ENCODE results near the gene SLC22A1. TPM values are rescaled to one million over a fixed set of nuclear protein-coding genes. Genes with fewer than 3 reads are reported as not detected.

The SLC22A1 gene
- total RNA-seq, 1 experiment from 2014 or later, result 0.39 TPM

GRCh38 chr6:160177220-160177619, 55.6 kb downstream of the SLC22A1 start:
- Histone ChIP-seq H3K4me1 (ENCODE audit: insufficient read depth, low read length) (peaks cover 3% of the 10 kb centered on the region; the same call in 1 of the 2 replicates), H4K8ac (replicated peaks; ENCODE audit: insufficient read length, low read depth, low read length) (no peak overlapping the region), H3K9me3 (ENCODE audit: control insufficient read depth, low read depth, low read length) (no peaks in the 10 kb centered on the region), H3K9ac (ENCODE audit: extremely low read depth, insufficient read length, low read length) (no peak overlapping the region), H3K56ac (ENCODE audit: insufficient read length, low read depth, low read length) (no peak overlapping the region), H4K5ac (ENCODE audit: insufficient read length, low read depth, low read length) (no peak overlapping the region), H3K79me1 (ENCODE audit: insufficient read depth, low read depth, low read length, poor library complexity, severe bottlenecking) (no peaks in the 10 kb centered on the region), H2BK12ac (ENCODE audit: insufficient read length, low read depth, low read length) (no peak overlapping the region), H3T11ph (ENCODE audit: low read length) (no peak overlapping the region), H3K27me3 (ENCODE audit: insufficient read depth, low read length) (no peaks in the 10 kb centered on the region), H2AFZ (ENCODE audit: low read length) (no peak overlapping the region), H3K23me2 (ENCODE audit: insufficient read length, low read depth, low read length, poor library complexity, severe bottlenecking) (no peaks in the 10 kb centered on the region), H2BK5ac (ENCODE audit: insufficient read length, low read length) (no peak overlapping the region), H3K27ac (ENCODE audit: insufficient read length, low read depth, low read length) (no peak overlapping the region), H3K23ac (ENCODE audit: insufficient read length, low read depth, low read length) (no peak overlapping the region), H2BK120ac (ENCODE audit: low read depth, low read length, poor library complexity, severe bottlenecking) (no peak overlapping the region), H2BK20ac (ENCODE audit: low read depth, low read length, poor library complexity, severe bottlenecking) (no peak overlapping the region), H3K4me2 (ENCODE audit: insufficient read depth, insufficient read length, low read length) (no peak overlapping the region), H3K4ac (ENCODE audit: low read depth, low read length) (no peak overlapping the region), H3K79me2 (ENCODE audit: insufficient read depth, low read length) (no peaks in the 10 kb centered on the region), H3K18ac (ENCODE audit: insufficient read length, low read depth, low read length) (no peak overlapping the region), H4K20me1 (ENCODE audit: control insufficient read depth, insufficient read depth, insufficient read length) (no peaks in the 10 kb centered on the region), H4K91ac (ENCODE audit: insufficient read length, low read depth, low read length) (no peak overlapping the region), H2AK5ac (ENCODE audit: insufficient read length, low read length) (no peak overlapping the region), H3K14ac (ENCODE audit: insufficient read depth, low read length) (no peak overlapping the region), H2BK15ac (ENCODE audit: low read depth, low read length) (no peak overlapping the region)
- no CpG with 5 or more reads among the region's 2 CpGs for WGBS (ENCODE audit: extremely low coverage, insufficient read length, low lambda C conversion rate)
- H3K27me3 Mint-ChIP-seq (ENCODE audit: low read depth), result no peaks in the 10 kb centered on the region
- TF ChIP-seq, protein P1, sequence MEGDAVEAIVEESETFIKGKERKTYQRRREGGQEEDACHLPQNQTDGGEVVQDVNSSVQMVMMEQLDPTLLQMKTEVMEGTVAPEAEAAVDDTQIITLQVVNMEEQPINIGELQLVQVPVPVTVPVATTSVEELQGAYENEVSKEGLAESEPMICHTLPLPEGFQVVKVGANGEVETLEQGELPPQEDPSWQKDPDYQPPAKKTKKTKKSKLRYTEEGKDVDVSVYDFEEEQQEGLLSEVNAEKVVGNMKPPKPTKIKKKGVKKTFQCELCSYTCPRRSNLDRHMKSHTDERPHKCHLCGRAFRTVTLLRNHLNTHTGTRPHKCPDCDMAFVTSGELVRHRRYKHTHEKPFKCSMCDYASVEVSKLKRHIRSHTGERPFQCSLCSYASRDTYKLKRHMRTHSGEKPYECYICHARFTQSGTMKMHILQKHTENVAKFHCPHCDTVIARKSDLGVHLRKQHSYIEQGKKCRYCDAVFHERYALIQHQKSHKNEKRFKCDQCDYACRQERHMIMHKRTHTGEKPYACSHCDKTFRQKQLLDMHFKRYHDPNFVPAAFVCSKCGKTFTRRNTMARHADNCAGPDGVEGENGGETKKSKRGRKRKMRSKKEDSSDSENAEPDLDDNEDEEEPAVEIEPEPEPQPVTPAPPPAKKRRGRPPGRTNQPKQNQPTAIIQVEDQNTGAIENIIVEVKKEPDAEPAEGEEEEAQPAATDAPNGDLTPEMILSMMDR (conservative IDR thresholded peaks at IDR 0.05), result no peak
- no peaks in the 10 kb centered on the region; a peak in 1 of 5 replicates for H3K9me3 Mint-ChIP-seq
- H3K36me3 Mint-ChIP-seq (ENCODE audit: insufficient read depth in 1 of 3, low read depth in 3 of 3), result peaks cover 0 to 3% (median 0%) of the 10 kb centered on the region in 3 experiments; a peak in 1 of 7 replicates
- no peak for DNase-seq
- peak overlapping the region in 1 of 3 experiments; percentile 41; a peak in 1 of 7 replicates for H3K27ac Mint-ChIP-seq
- no peak overlapping the region for H3K4me3 Mint-ChIP-seq
- H3K4me1 Mint-ChIP-seq, result peaks cover 22 to 25% of the 10 kb centered on the region in 2 experiments

Measured in H9 (cell line).